RPMI7951 (cell line): Measurements from ENCODE around the gene ACTL6B. TPM values are rescaled to one million over a fixed set of nuclear protein-coding genes. Genes with fewer than 3 reads are reported as not detected.
A peak's percentile ranks its signal among the peaks of the same experiment; 100 is the strongest.

Experiments
- DNase-seq: peaks from one replicate; pipeline ENCODE4 v3.0.0-alpha.2; 2012; ENCODE audit warnings: low read depth
- total RNA-seq: library from RNA; depleted of rRNA; stranded (reverse); fragments of >200 nt; shearing (Covaris generic); gene quantifications from 2 replicates; pipeline ENCODE4 v1.2.3, GENCODE V29; 2014

Gene ACTL6B
- total RNA-seq, 1 experiment from 2014 or later: not detected

- DNase-seq: no peak
Observed at GRCh38 chr7:100627238-100627549, 29.1 kb downstream of the ACTL6B start.

GRCh38 chr7:100626530-100627237 is 29.6 kb downstream of the ACTL6B start:
- DNase-seq: peak; percentile 90

GRCh38 chr7:100626055-100626454 is 30.2 kb downstream of the ACTL6B start:
- no peak for DNase-seq

- no peak for DNase-seq
Observed at GRCh38 chr7:100623951-100624824, 32.1 kb downstream of the ACTL6B start.

- DNase-seq: no peak
Observed at GRCh38 chr7:100621554-100621953, 34.7 kb downstream of the ACTL6B start.

GRCh38 chr7:100620804-100621203 is 35.4 kb downstream of the ACTL6B start:
- no peak for DNase-seq

GRCh38 chr7:100620239-100620638 is 36.0 kb downstream of the ACTL6B start:
- DNase-seq: no peak

- DNase-seq: no peak
Observed at GRCh38 chr7:100614308-100614861, 41.9 kb downstream of the ACTL6B start.

GRCh38 chr7:100613412-100614175 is 42.7 kb downstream of the ACTL6B start:
- no peak for DNase-seq

- no peak for DNase-seq
Observed at GRCh38 chr7:100612730-100613390, 43.4 kb downstream of the ACTL6B start.

- DNase-seq: peak; percentile 99
Observed at GRCh38 chr7:100611983-100612729, 44.1 kb downstream of the ACTL6B start, which contains the start of gene MOSPD3. MOSPD3 (plus strand) TSS chr7:100612540; CDS start chr7:100612792, 252 bp downstream.

- DNase-seq: no peak
Observed at GRCh38 chr7:100609958-100610357, 46.3 kb downstream of the ACTL6B start.

- no peak for DNase-seq
Observed at GRCh38 chr7:100607111-100607510, 49.1 kb downstream of the ACTL6B start.

- DNase-seq: no peak
Observed at GRCh38 chr7:100606313-100606712, 49.9 kb downstream of the ACTL6B start.

- no peak for DNase-seq
Observed at GRCh38 chr7:100604976-100605911, 51.0 kb downstream of the ACTL6B start.

- DNase-seq: peak; percentile 79
Observed at GRCh38 chr7:100604028-100604975, 51.9 kb downstream of the ACTL6B start.

- DNase-seq: peak; percentile 43
Observed at GRCh38 chr7:100603726-100604027, 52.6 kb downstream of the ACTL6B start.

- peak; percentile 94 for DNase-seq
Observed at GRCh38 chr7:100602889-100603725, 53.1 kb downstream of the ACTL6B start.
